DLD1 (cell line): ENCODE data around the gene ZNF793.

ENCODE experiments used
- in situ Hi-C: cut with HindIII; loops from 2 replicates; pipeline ENCODE4 v1.10.0; 2017; ENCODE audit warnings: low sequenced_read_pairs

ZNF793 gene

DNA sequence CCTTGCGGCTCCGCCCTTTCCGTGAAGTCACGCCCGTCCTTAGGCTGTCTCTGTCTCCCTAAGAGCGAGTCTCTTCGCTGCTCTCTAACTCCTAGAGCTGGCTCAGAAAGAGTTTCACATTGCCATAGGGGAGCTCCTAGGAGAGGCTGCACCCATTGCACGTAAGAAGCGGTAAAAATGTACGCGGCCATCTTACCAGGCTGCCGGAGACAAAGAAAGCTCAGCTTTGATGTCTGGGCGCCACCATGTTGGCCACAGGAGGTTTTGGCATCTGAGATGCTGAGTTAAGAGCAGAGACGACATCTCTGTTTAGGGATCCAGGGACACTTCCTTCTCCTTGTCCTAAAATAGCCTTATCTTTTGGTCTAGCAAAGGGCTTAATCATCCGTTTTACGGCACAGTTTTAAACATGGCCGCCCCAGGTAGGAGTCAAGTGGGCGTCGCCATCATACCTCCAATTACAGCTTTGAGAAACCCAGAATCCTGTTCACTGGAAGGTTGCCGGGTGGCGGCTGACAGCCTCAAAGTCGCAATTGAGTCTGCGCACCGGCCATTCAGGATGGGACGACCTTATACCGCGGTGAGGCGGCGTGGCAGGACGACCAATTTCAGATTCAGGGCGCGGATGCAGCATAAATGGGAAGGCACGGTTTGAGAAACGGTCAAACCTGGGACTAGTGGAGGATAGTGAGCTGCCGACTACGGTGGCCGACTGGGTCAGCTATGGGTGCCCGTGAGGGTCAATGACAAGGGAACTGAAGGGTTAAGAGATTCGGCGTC, at the start of gene ZNF793:
Gene ZNF793, plus strand, starts transcription at position 553 of the 780 bp plus-strand sequence. CDS start 16,501 bp downstream, outside the sequence.
- in situ Hi-C loops = no loop called here

DNA sequence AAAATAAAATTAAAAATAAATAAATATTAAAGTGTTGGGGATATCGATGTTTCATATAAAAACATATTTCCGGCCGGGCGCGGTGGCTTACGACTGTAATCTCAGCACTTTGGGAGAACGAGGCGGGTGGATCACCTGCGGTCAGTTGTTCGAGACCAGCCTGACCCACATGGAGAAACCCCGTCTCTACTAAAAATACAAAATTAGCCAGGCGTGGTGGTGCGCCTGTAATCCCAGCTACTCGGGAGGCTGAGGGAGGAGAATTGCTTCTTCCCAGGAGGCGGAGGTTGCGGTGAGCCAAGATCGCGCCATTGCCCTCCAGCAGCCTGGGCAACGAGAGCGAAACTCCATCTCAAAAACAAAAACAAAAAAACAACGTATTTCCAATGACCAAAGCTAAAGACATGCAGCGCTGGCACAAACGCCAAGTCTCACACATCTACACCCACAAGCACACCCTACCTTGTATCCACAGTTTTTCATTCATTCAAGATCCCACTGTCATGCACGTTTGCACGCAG, 40.4 kb upstream of the ZNF793 start:
- in situ Hi-C loops = no loop called here

DNA sequence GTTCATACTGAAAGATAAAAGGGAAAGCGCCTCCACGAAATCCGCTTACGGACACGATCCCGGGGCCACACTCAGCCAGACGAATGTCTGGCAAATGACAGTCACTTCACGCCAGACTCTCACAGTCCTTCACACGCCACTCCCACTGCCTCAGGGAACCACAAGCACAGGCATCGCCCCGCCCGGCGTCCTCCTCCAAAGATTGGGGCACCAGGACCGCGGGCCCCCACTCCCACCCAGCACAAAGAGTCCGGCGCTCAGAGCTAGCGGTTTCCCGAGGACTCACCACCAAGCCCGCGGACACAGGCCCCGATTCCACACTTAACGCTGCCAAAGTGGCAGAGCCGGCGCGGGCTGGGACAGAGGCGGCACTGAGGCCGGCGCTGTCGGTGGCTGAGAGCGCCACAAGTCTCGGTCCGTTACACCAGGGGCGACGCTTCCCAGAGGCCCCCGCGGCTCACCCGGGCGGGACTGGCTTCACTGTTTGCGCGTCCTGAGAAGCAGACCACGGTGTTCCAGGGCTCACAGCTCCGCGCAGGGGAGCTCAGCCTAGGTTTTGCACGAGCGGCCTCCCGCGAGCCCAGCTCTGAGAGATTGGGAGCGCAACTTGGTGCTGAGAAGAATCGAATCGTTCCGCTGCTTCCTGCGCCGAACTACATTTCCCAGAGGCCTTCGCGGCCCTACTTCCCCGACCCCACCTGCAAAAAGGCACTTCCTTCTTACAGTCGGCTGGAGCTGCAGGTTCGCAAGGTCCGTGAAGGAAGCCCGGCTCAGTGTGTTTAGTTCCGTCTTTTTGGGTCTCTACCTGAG, 39.7 kb upstream of the ZNF793 start, which contains the start of gene ZNF569:
Gene ZNF569, minus strand, starts transcription at position 647 of the 810 bp plus-strand sequence. CDS start 22,523 bp downstream, outside the sequence.
- in situ Hi-C loops = no loop called here

DNA sequence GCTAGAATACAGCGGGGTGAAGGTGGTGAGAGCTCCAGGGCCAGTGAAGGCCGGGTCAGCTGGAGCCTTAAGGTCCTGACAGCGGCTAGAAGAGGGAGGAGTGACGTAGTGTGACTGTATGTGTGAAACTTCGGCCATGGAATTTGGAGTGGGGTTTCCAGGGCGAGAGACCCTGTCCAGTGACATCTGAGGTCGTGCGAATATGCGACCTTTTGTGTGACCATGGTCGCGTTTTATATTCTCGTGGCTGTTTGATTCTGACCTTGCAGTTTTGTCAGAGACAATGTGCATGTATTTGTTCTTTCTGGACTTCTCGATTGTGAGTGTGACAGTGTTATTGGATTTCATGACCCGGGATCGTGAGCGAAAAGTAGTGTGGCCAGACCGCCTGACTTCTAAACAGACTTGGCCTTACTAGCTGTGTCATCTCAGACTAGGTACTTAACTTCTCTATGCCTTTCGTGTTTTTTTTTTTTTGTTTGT, 39.1 kb upstream of the ZNF793 start:
- in situ Hi-C loops = no loop called here

GRCh38 chr19:37468961-37469777, 37.6 kb upstream of the ZNF793 start, which contains the start of gene ZNF570:
Gene ZNF570, plus strand, starts transcription at chr19:37469356. Its CDS starts 999 bp downstream, at chr19:37470355.
- in situ Hi-C loops = no loop called here

DNA sequence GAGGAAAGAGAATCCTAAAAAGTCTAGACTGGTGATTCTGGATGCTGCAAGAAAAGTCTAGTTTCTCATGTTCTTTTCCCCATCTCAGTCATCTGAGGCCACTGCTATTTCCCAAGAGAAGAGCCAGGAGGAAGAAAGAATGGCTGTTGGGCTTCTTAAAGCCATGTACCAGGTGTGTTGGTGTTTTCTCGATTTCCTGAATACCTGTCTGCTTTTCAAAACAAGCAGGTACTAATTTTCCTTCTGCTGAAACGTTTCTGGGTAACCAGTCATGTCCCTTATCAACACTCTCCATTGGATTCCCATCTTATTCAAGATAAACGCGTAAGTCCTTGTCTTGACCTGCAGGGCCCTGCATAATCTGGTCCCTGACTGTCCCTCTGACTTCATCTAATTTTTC, 36.5 kb upstream of the ZNF793 start:
- in situ Hi-C loops = no loop called here

GRCh38 chr19:37472165-37472564, 34.6 kb upstream of the ZNF793 start:
- in situ Hi-C loops = no loop called here

DNA sequence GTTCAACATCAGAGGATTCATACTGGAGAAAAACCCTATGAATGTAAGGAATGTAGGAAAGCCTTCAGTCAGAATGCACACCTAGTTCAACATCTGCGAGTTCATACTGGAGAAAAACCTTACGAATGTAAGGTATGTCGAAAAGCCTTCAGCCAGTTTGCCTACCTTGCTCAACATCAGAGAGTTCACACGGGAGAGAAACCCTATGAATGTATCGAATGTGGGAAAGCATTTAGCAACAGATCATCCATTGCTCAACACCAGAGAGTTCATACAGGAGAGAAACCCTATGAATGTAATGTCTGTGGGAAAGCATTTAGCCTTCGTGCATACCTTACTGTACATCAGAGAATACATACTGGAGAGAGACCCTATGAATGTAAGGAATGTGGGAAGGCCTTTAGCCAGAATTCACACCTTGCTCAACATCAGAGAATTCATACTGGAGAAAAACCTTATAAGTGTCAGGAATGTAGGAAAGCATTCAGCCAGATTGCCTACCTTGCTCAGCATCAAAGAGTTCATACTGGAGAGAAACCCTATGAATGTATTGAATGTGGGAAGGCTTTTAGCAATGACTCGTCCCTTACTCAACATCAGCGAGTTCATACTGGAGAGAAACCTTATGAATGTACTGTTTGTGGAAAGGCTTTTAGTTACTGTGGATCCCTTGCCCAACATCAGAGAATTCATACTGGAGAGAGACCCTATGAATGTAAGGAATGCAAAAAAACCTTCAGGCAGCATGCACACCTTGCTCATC, 22.2 kb upstream of the ZNF793 start:
- in situ Hi-C loops = no loop called here

DNA sequence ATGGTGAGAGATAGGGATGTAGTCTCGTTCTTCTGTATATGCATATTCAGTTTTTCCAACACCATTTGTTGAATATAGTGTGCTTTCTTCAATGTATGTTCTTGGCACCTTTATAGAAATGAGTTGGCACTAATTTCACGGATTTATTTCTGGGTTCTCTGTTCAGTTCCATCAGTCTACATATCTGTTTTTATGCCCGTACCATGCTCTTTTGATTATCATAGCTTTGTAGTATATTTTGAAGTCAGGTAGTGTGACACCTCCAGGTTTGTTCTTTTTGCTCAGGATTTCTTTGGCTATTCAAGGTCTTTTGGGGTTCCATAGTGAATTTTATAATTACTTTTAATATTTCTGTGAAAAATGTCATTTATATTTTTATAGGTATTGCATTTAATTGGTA, 14.5 kb upstream of the ZNF793 start:
- in situ Hi-C loops = no loop called here

DNA sequence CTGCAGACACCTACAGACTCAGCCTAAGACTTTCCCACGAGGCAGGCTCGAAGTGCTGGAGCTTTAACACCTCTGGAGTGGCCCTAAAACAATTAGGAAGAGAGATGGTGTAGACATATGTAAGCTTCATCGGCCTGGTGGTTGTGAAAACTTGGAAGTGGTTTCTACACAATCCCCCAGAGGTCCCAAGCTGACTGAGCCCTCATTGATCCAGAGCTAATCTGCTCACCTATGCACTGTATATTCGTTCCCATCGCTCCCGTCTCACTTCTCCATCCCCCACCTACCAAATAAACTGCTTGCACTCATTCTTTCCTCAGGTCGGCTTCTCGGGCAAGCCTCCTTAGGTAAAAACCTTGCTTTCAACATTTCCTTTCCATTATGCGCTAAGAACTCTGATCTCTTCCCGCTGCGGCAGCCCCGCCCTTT, 767 bp upstream of the ZNF793 start:
- in situ Hi-C loops = no loop called here

DNA sequence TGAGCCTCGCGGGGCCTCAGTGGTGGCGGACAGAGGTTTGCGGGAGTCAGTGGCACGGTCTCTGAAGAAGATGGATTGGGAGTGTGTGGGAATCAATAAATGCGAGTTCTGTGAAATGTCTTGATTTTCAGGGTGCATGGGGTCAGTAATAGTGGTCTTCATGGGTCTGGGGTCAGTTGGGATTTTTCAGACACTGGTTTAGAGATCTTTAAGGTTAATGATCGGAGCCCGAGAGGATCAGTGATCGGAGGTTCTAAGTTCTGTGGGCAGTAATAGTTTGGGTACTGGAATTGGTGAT, 377 bp downstream of the ZNF793 start:
- in situ Hi-C loops = no loop called here

GRCh38 chr19:37511186-37511585, 4.4 kb downstream of the ZNF793 start:
- in situ Hi-C loops = no loop called here

- in situ Hi-C loops = no loop called here
Measured at GRCh38 chr19:37511821-37512220, 5.1 kb downstream of the ZNF793 start.

DNA sequence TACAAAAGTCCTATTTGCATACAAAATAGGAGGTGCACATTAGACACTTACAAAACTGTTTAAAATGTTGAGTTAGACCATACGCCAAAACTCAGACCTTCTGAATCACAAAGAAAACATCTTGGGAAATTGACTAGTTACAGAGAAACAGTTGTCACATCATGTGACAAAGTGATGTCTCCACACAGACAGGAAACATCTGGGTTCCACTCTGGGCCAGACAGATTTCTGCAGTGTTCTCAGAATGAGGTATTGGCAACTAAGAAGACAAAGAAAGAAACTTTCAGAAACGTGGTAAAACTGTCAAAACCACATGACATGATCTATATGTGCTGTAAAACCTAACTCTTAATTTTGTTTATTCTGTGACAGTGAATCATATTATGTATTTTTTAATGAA, 6.7 kb downstream of the ZNF793 start:
- in situ Hi-C loops = no loop called here

DNA sequence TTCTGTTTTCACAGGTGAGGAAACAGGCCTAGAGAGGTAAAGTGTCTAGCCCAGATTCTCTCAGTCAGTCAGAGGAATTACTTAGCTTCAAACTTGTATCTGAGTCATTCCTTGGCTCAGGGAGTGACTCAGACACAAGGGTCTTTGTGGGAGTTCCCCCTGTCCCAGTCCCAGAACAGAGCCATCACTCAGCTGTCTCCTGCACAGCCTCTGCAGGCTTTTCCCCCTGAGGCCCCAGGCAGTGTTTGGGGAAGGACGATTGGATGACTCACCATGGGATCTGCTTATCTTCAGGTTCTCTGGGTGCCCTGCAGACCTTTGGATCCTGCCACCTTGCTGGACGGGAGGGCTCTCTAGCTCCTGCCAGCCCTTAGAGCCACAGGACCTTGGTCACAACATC, 13.2 kb downstream of the ZNF793 start:
- in situ Hi-C loops = no loop called here

GRCh38 chr19:37537391-37537947, 30.7 kb downstream of the ZNF793 start:
- in situ Hi-C loops = no loop called here

- in situ Hi-C loops = no loop called here
Measured at GRCh38 chr19:37551129-37551993, 44.6 kb downstream of the ZNF793 start.

GRCh38 chr19:37563518-37563917, 56.8 kb downstream of the ZNF793 start:
- in situ Hi-C loops = no loop called here
